AG04450 (cell line): ENCODE measurements around the gene MAGEF1. TPM values are rescaled to one million over a fixed set of nuclear protein-coding genes. Genes with fewer than 3 reads are reported as not detected.

Source experiments
- CTCF ChIA-PET: fragments of 300-600, 350-600 bp; formaldehyde crosslinking; extraction: SDS; loops from one replicate; lab custom pipeline; 2022; ENCODE audit warnings: antibody characterized with exemption, inconsistent platforms; lab: Charles Lee
- POLR2A ChIA-PET: fragments of 350-600 bp; formaldehyde crosslinking; extraction: SDS; loops from one replicate; lab custom pipeline; 2021; ENCODE audit warnings: antibody characterized with exemption, inconsistent platforms; lab: Yijun Ruan, JAX
- DNase-seq: peaks from one replicate; pipeline ENCODE4 v3.0.0-alpha.2; 2011; ENCODE audit warnings: low read depth, low spot score
- H3K27ac ChIP-seq: one replicate; pipeline ENCODE4 v1.5.1; 2012; ENCODE audit warnings: low read depth, low read length, control low read depth
- H3K27me3 ChIP-seq: one replicate; pipeline ENCODE4 v1.6.0; 2012; ENCODE audit warnings: low read length; ENCODE audit not compliant: control insufficient read depth, insufficient read depth
- H3K4me3 ChIP-seq: 2 replicates; pipeline ENCODE4 v1.5.1; 2011; ENCODE audit warnings: mild to moderate bottlenecking, low read depth, low read length, control low read depth
- H3K9me3 ChIP-seq: 2 replicates; pipeline ENCODE4 v1.5.1; 2012; ENCODE audit warnings: low read length; ENCODE audit not compliant: control insufficient read depth, insufficient read depth
- polyA plus RNA-seq: library from polyadenylated mRNA; depleted of rRNA; stranded (reverse); fragments of >200 nt; gene quantifications from 2 replicates; pipeline ENCODE4 v1.2.3, GENCODE V29; 2011; rRNA removed
- TF ChIP-seq, protein P1 (sequence below): IDR thresholded peaks from 2 replicates; pipeline ENCODE4 v1.5.1; 2011; ENCODE audit warnings: low read depth, low read length, control low read depth, inconsistent platforms

Gene MAGEF1
- polyA plus RNA-seq, 1 experiment: 23.4 TPM

DNA sequence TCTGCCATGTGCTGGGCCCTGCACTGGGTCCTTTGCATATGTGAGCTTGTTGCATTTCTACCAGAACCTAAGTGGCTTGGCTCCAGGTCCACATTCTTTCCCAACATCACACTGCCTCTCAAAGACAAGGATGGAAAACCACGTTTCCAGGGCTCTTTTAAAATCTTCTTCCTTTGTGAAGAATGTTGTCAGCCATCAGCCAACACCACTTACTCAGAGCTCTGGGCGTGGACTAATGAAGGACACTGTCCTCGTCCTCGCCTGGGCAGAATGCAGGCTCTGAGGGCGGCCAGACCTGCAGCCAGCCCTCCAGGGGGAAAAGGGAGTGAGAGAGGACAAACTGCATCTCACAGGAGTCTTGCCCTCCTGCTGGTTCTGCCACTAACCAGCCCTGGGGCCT, 49.7 kb downstream of the MAGEF1 start:
- Histone ChIP-seq H3K27ac (no peak overlapping the region), H3K27me3 (peaks cover 19% of the 10 kb centered on the region), H3K9me3 (no peaks in the 10 kb centered on the region), H3K4me3 (no peak overlapping the region)
- no peak for DNase-seq
- ChIA-PET POLR2A (no interaction called here), CTCF (interaction anchor here (1.2 to 1.4 kb wide), 2 partner anchors 65 to 150 kb away, joined by 3 read pairs; partner anchors contain the start of gene VPS8)
- TF ChIP-seq, protein P1, sequence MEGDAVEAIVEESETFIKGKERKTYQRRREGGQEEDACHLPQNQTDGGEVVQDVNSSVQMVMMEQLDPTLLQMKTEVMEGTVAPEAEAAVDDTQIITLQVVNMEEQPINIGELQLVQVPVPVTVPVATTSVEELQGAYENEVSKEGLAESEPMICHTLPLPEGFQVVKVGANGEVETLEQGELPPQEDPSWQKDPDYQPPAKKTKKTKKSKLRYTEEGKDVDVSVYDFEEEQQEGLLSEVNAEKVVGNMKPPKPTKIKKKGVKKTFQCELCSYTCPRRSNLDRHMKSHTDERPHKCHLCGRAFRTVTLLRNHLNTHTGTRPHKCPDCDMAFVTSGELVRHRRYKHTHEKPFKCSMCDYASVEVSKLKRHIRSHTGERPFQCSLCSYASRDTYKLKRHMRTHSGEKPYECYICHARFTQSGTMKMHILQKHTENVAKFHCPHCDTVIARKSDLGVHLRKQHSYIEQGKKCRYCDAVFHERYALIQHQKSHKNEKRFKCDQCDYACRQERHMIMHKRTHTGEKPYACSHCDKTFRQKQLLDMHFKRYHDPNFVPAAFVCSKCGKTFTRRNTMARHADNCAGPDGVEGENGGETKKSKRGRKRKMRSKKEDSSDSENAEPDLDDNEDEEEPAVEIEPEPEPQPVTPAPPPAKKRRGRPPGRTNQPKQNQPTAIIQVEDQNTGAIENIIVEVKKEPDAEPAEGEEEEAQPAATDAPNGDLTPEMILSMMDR: no peak

DNA sequence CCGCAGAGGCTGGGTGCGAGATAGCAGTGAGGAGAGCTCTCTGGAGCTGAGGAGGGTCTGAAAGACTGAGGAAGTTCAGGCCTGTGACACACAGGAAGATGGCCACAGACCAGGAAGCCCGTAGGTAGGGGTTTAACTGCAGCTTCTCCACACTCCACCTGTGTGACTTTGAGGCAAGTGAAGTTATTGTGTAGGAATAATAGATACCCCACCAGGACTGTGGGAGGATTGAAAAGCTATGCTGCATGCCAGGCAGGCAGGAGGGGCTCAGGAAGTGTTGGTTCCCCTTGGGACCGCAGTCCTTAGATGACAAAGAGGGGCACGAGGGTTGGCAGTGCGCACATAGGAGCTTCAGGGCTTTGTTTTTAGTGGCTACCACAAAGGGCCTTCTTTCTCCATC, 50.9 kb downstream of the MAGEF1 start:
- no peak for DNase-seq
- Histone ChIP-seq H3K27ac (no peak overlapping the region), H3K27me3 (peaks cover 16% of the 10 kb centered on the region), H3K4me3 (no peak overlapping the region), H3K9me3 (no peaks in the 10 kb centered on the region)
- ChIA-PET CTCF (no interaction called here), POLR2A (no interaction called here)
- TF ChIP-seq, protein P1: no peak

Other genes with a start within 250 kb of the MAGEF1 start
- 1.9 TPM in 2 replicates for gene EPHB3, start 150.3 kb downstream of the MAGEF1 start, polyA plus RNA-seq
- 33.4 and 40.6 TPM in 2 replicates for gene VPS8, start 100.1 kb upstream of the MAGEF1 start, polyA plus RNA-seq